ENCODE measurements around the gene WDHD1. TPM values are rescaled to one million over a fixed set of nuclear protein-coding genes. Genes with fewer than 3 reads are reported as not detected.
"Not testable (repeated sequence)": the region's sequence is repeated elsewhere in the genome, so short reads cannot be mapped to it uniquely, and the experiment has no call there.

The WDHD1 gene
- total and polyA plus RNA-seq, 2 of the 4 experiments (the other 2 are of a cell fraction), result 4.4 to 13.1 TPM

- Histone ChIP-seq H4K91ac (ENCODE audit: insufficient read depth, low read depth, low read length) (no peak overlapping the region), H4K20me1 (ENCODE audit: insufficient read depth, low read length) (no peaks in the 10 kb centered on the region), H4K5ac (ENCODE audit: low read depth, low read length) (no peak overlapping the region), H3K79me1 (ENCODE audit: low read depth in 1 of 2, low read length in 2 of 2) (no peaks in the 10 kb centered on the region), H3K4me3 (ENCODE audit: insufficient read depth, low read depth, low read length) (no peak overlapping the region), H2AK9ac (replicated peaks; ENCODE audit: low read depth, low read length, poor library complexity) (peak overlapping the region; percentile 19), H2BK5ac (ENCODE audit: low read depth, low read length, poor library complexity, severe bottlenecking) (no peak overlapping the region), H2AFZ (replicated peaks; ENCODE audit: low read length, poor library complexity) (no peak overlapping the region), H3K56ac (ENCODE audit: extremely low read depth, insufficient read depth, low read length) (no peak overlapping the region), H2BK120ac (ENCODE audit: low read depth, low read length) (no peak overlapping the region), H3K23ac (ENCODE audit: low read depth, low read length) (no peak overlapping the region), H3K27me3 (ENCODE audit: control insufficient read depth, insufficient read depth, low read length) (peaks cover 8% of the 10 kb centered on the region; the same call in 1 of the 2 replicates), H3K14ac (replicated peaks; ENCODE audit: low read depth, low read length) (no peak overlapping the region), H2AK5ac (ENCODE audit: low read depth, low read length) (no peak overlapping the region), H3K9ac (ENCODE audit: low read depth, low read length) (no peak overlapping the region), H3K36me3 (ENCODE audit: control insufficient read depth, insufficient read depth, low read length) (no peaks in the 10 kb centered on the region), H2BK15ac (ENCODE audit: low read depth, low read length) (no peak overlapping the region), H3K27ac (ENCODE audit: insufficient read depth, low read length) (no peak overlapping the region), H3K4me1 (ENCODE audit: control insufficient read depth, insufficient read depth, low read length) (no peaks in the 10 kb centered on the region), H4K8ac (ENCODE audit: low read depth in 2 of 2, low read length in 2 of 2) (no peak overlapping the region), H3K4me2 (ENCODE audit: low read depth, low read length) (no peak overlapping the region), H3K18ac (ENCODE audit: low read depth, low read length) (no peak overlapping the region), H3K9me1 (ENCODE audit: insufficient read depth, low read length) (no peaks in the 10 kb centered on the region), H2BK20ac (ENCODE audit: low read depth, low read length) (no peak overlapping the region), H3K9me3 (ENCODE audit: control insufficient read depth, insufficient read depth, low read length) (no peaks in the 10 kb centered on the region), H3K4ac (ENCODE audit: low read depth, low read length) (no peak overlapping the region)
- intact Hi-C loops (cut with micrococcal nuclease), result loop anchor here (5.0 kb wide), 1 partner anchor 67 kb away; no protein-coding TSS in a partner anchor
- DNase-seq (no peak), ATAC-seq (ENCODE audit: low read depth) (no peak)
- WGBS, 2 experiments (ENCODE audit: extremely low coverage in 2 of 2, insufficient read length in 1 of 2), result no CpG with 5 or more reads among the region's 5 CpGs
- TF ChIP-seq NFE2L2 (IDR thresholded peaks at IDR 0.05; ENCODE audit: low read depth, low read length), result no peak
- TF ChIP-seq FOS (IDR thresholded peaks at IDR 0.05; ENCODE audit: low read depth, low read length), result no peak
- no peak for TF ChIP-seq MAZ (IDR thresholded peaks at IDR 0.05; ENCODE audit: borderline replicate concordance, low read depth, low read length)
- peak; percentile 78 for TF ChIP-seq CEBPB (IDR thresholded peaks at IDR 0.05; ENCODE audit: low read depth, low read length)
- TF ChIP-seq RAD21 (IDR thresholded peaks at IDR 0.05; ENCODE audit: low read length), result no peak
- no peak for TF ChIP-seq SMC3 (IDR thresholded peaks at IDR 0.05; ENCODE audit: low read depth, low read length)
- no peak for TF ChIP-seq RFX5 (IDR thresholded peaks at IDR 0.05; ENCODE audit: low read depth, low read length)
- no peak for TF ChIP-seq RCOR1 (IDR thresholded peaks at IDR 0.05; ENCODE audit: insufficient replicate concordance, low read length)
- CTCF ChIA-PET, result no interaction called here
- BruUV-seq (replicated peaks), result no TSS peak
- in situ Hi-C loops (cut with MboI; ENCODE audit: low sequenced_read_pairs), result no loop called here
- POLR2A ChIA-PET (ENCODE audit: unreplicated experiment), result no interaction called here
- dilution Hi-C loops (cut with HindIII; ENCODE audit: low sequenced_read_pairs, unreplicated experiment), result no loop called here
Observed at GRCh38 chr14:54909817-54910558, 116.9 kb downstream of the WDHD1 start.

GRCh38 chr14:54908973-54909372 is 117.9 kb downstream of the WDHD1 start:
- in situ Hi-C loops (cut with MboI; ENCODE audit: low sequenced_read_pairs); H3K36me3 ChIP-seq (ENCODE audit: control insufficient read depth, insufficient read depth, low read length); H3K4me2 ChIP-seq (ENCODE audit: low read depth, low read length); H3K9me1 ChIP-seq (ENCODE audit: insufficient read depth, low read length); H3K56ac ChIP-seq (ENCODE audit: extremely low read depth, insufficient read depth, low read length); H2AK5ac ChIP-seq (ENCODE audit: low read depth, low read length); intact Hi-C loops (cut with micrococcal nuclease); H3K23ac ChIP-seq (ENCODE audit: low read depth, low read length); H3K27ac ChIP-seq (ENCODE audit: insufficient read depth, low read length); dilution Hi-C loops (cut with HindIII; ENCODE audit: low sequenced_read_pairs, unreplicated experiment); H4K5ac ChIP-seq (ENCODE audit: low read depth, low read length); H3K4me1 ChIP-seq (ENCODE audit: control insufficient read depth, insufficient read depth, low read length); H2BK5ac ChIP-seq (ENCODE audit: low read depth, low read length, poor library complexity, severe bottlenecking); H2AFZ ChIP-seq (replicated peaks; ENCODE audit: low read length, poor library complexity); H3K27me3 ChIP-seq (ENCODE audit: control insufficient read depth, insufficient read depth, low read length); H3K4me3 ChIP-seq (ENCODE audit: insufficient read depth, low read depth, low read length); H4K91ac ChIP-seq (ENCODE audit: insufficient read depth, low read depth, low read length); H3K4ac ChIP-seq (ENCODE audit: low read depth, low read length); ATAC-seq (ENCODE audit: low read depth); POLR2A ChIA-PET (ENCODE audit: unreplicated experiment); H2AK9ac ChIP-seq (replicated peaks; ENCODE audit: low read depth, low read length, poor library complexity); BruUV-seq (replicated peaks); CTCF ChIA-PET; H3K18ac ChIP-seq (ENCODE audit: low read depth, low read length); H2BK15ac ChIP-seq (ENCODE audit: low read depth, low read length); H2BK20ac ChIP-seq (ENCODE audit: low read depth, low read length); H3K9ac ChIP-seq (ENCODE audit: low read depth, low read length); H3K79me1 ChIP-seq (ENCODE audit: low read depth in 1 of 2, low read length in 2 of 2); H4K8ac ChIP-seq (ENCODE audit: low read depth in 2 of 2, low read length in 2 of 2); DNase-seq; H3K9me3 ChIP-seq (ENCODE audit: control insufficient read depth, insufficient read depth, low read length); H2BK120ac ChIP-seq (ENCODE audit: low read depth, low read length); H3K14ac ChIP-seq (replicated peaks; ENCODE audit: low read depth, low read length); H4K20me1 ChIP-seq (ENCODE audit: insufficient read depth, low read length): not testable (repeated sequence)
- 88% methylated on average over 1 of the region's 4 CpGs; no CpG with 5 or more reads in 1 of the 2 experiments for WGBS, 2 experiments (ENCODE audit: extremely low coverage in 2 of 2, insufficient read length in 1 of 2)

Data from IMR-90 (cell line).